ENCODE results near the gene TMEM242.

TMEM242 gene

GRCh38 chr6:157290797-157291196 is 32.5 kb downstream of the TMEM242 start:
- no peak for DNase-seq (ENCODE audit: low read depth in 2 of 2, low spot score in 1 of 2)

DNA sequence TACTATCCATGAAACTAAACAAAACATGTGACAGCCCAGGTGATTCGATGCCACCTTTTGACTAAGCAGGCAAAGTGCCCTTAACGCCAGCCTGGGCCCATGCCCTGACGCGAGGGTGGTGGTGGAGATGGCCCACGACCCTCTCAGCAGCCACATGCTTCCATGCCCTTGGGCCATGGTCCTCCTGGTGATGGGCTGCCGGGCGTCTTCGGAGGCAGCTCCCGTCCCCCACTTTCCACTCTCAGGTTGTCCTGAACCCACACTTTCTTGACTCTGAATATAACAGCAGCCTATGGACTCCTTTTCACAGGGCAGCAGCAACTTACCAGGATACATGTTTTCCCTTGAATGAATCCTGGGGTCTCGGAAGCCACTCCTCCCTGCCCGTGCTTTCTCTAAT is 33.6 kb downstream of the TMEM242 start:
- DNase-seq (ENCODE audit: low read depth in 2 of 2, low spot score in 1 of 2), result no peak

DNA sequence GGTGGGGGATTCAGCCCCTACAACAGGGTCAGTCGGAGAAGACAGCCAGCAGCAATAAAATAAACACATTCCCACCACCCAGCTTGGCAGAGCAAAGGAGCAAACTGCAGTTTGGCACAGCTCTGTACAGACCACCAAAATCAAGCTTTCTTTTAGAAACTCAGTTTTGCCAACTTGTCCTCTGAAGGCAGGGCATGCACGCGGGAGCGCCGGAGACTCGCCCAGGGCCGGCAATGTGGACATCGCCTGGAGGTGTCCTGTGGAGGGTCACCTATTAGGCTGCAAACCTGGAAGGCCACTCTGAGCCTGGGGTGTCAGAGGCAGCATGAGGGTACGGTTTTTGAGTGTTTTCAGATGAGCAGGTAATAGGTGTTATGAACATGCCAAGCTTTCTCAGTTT is 34.7 kb downstream of the TMEM242 start:
- no peak for DNase-seq (ENCODE audit: low read depth in 2 of 2, low spot score in 1 of 2)

DNA sequence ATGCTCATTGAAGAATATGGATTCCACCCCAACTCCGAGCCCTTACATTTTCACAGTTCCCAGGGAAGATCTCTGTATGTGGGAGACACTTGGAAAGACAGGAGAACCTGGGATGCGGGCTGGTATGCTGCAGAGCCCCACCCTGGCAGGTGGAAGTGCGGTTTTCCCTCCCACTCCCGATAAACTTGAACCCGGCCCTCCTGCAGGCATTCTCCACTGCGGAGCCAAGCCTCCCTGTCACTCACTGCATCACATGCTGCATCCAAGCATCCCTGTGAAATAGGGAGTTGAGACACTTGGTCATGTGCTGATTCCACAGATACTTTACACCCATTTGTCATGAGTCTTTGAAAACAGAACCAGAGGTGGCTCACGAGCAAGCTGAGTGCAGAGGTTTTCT is 35.4 kb downstream of the TMEM242 start:
- no peak for DNase-seq (ENCODE audit: low read depth in 2 of 2, low spot score in 1 of 2)

GRCh38 chr6:157287247-157287850 is 36.0 kb downstream of the TMEM242 start:
- no peak for DNase-seq (ENCODE audit: low read depth in 2 of 2, low spot score in 1 of 2)

DNA sequence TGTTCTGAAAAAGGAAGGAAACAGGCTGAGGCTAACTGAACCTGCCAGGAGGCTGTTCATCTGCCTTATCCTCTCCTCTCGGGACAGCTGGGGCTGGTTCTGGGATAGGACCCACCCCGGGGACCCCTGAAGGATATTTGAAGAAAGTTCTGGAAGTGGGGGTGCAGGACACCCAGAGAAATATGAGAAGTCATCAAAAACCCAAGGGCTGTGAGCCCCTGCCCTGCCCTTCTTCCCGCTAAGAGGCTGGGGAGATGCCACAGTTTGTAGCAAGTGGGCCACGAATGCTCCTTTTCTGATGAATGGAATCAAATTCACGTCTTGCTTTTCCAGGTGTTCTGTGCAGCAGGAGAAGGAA is 37.9 kb downstream of the TMEM242 start:
- no peak for DNase-seq (ENCODE audit: low read depth in 2 of 2, low spot score in 1 of 2)

DNA sequence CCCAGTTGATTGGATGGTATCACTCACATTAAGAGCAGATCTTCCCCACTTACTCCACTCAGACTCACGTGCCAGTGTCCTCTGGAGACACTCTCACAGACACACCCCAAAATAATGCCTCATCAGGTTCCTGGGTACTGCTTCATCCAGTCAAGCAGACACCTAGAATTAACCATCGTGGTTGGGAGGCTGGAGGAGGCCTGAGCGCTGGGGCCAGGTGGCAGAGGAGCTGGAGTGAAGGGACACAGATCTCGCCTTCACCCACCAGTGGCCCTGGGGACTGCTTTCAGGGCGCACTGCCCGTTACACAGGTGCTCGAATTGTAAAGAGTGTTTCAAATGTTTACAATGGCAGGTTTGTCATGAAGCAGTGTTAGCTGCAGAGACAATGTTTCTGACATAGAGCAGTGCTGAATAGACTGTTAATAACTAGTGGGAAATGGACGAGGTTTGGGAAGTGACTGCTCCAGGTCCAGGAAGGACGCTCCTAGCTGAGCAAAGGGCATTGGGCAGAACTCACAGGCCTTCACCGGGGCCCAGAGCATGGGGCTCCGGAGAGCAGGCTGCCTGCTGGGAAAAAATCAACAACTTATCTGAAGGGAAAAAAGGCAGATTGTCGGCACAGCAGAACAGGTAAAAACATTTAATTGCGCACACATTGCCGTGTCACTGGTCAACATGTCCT is 38.4 kb downstream of the TMEM242 start:
- no peak for DNase-seq (ENCODE audit: low read depth in 2 of 2, low spot score in 1 of 2)

DNA sequence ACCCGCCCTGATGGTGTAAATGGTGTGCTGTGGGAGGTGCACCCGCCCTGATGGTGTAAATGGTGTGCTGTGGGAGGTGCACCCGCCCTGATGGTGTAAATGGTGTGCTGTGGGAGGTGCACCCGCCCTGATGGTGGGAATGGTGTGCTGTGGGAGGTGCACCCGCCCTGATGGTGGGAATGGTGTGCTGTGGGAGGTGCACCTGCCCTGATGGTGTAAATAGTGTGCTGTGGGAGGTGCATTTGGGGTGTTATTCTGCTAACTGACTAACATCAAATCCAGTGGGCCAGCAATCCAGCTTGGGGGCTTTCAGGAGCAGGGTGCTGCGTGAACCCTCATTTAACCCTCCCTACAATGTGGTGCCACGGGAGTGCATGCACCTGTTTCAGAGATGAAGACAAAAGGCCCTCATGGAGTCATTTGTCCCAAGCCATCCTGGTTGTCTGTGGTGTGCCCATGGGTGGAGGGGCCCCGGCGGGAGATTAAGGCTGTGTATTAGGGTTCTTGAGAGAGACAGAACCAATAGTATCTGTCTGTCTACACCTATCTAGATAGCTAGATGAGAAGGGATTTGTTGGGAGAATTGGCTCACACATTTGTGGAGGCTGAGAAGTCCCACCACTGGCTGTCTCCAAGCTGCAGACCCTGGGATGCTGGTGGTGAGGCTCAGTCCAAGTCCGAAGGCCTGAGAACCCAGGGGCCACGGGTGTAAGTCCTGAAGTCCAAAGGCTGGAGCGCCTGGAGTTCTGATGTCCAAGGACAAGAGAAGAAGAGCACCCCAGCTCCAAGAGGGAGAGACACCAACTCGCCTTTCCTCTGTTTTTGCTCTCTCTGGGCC is 39.2 kb downstream of the TMEM242 start:
- DNase-seq (ENCODE audit: low read depth in 2 of 2, low spot score in 1 of 2), result no peak

GRCh38 chr6:157283330-157283898 is 39.9 kb downstream of the TMEM242 start:
- DNase-seq (ENCODE audit: low read depth in 2 of 2, low spot score in 1 of 2), result no peak

GRCh38 chr6:157282284-157282683 is 41.0 kb downstream of the TMEM242 start:
- no peak for DNase-seq (ENCODE audit: low read depth in 2 of 2, low spot score in 1 of 2)

DNA sequence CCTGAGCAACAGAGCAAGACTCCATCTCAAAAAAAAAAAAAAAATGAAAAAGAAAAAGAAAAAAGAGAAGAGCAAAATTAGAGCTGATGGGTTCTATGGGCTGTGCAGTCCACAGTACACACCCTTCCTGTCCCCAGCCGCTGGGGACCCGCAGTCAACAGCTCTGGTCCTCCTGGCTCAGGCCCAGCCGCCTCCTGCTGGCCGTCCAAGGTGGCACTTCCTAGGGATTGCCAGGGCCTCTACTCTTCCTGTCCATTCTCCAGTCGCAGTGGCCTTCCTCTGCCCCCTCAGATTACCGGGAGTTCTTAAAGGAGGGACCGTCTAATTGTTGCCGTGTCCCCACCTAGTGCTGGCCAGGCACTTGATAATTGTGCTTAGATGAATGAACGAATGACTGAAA is 41.7 kb downstream of the TMEM242 start:
- DNase-seq (ENCODE audit: low read depth in 2 of 2, low spot score in 1 of 2), result no peak

GRCh38 chr6:157280947-157281346 is 42.4 kb downstream of the TMEM242 start:
- DNase-seq (ENCODE audit: low read depth in 2 of 2, low spot score in 1 of 2), result no peak

GRCh38 chr6:157280157-157280556 is 43.2 kb downstream of the TMEM242 start:
- no peak for DNase-seq (ENCODE audit: low read depth in 2 of 2, low spot score in 1 of 2)

GRCh38 chr6:157278171-157278570 is 45.1 kb downstream of the TMEM242 start:
- no peak for DNase-seq (ENCODE audit: low read depth in 2 of 2, low spot score in 1 of 2)

GRCh38 chr6:157276731-157277130 is 46.6 kb downstream of the TMEM242 start:
- DNase-seq (ENCODE audit: low read depth in 2 of 2, low spot score in 1 of 2), result no peak

GRCh38 chr6:157276134-157276532 is 47.2 kb downstream of the TMEM242 start:
- DNase-seq (ENCODE audit: low read depth in 2 of 2, low spot score in 1 of 2), result no peak

- peak; percentile 65 to 74 for DNase-seq (ENCODE audit: low read depth in 2 of 2, low spot score in 1 of 2)
Measured at GRCh38 chr6:157274471-157275226, 48.7 kb downstream of the TMEM242 start.

- DNase-seq (ENCODE audit: low read depth in 2 of 2, low spot score in 1 of 2), result peak; percentile 28 to 52
Measured at GRCh38 chr6:157273756-157274470, 49.4 kb downstream of the TMEM242 start.

DNA sequence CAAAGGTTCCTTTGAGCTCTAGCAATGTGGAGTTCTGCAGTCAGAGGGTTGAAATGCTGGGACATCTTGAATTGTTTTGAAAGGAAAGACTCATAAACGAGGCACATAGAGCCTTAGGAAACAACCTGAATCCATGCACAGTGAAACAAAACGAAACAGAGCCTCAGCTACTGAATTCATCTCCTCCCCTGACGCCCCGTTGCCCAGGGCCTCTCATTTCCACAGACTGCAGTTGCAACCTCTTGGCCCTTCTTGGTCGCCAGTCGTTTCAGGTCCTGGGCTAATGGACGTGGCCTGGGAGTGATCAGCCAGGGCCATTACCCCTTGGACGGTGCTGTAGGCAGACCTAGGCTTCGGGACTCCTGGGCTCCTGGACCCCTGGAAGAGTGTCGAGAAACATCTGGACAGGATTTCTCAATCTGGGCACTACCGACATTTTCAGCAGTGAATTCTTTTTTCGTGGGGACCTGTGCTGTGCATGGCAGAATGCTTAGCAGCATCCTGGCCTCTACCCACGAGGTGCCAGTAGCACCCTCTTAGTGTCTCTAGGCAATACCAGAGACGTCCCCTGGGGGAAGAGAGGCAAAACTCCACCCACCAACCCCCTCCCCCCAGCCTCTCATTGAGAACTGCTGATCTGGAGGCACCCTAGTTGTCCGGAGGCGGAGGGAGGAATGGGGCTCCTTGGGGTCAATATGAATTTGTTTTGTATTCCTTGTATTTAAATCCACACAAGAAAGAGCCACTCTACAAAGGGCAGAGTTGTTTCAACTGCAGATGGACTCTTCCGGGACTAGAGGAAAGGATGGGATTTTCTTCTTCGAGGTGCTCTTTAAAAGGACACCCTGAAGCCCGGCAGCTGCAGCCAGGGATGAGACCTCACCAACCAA is 50.2 kb downstream of the TMEM242 start:
- DNase-seq (ENCODE audit: low read depth in 2 of 2, low spot score in 1 of 2), result no peak

- no peak for DNase-seq (ENCODE audit: low read depth in 2 of 2, low spot score in 1 of 2)
Measured at GRCh38 chr6:157272372-157272771, 50.9 kb downstream of the TMEM242 start.

Data from stimulated activated CD8-positive, alpha-beta memory T cell treated with anti-CD3 and anti-CD28 coated beads, Interleukin-4, amount 100 ng/mL, for 4 hours (primary cell).